ENCODE results near the gene KAT2A. TPM values are rescaled to one million over a fixed set of nuclear protein-coding genes. Genes with fewer than 3 reads are reported as not detected.
"Not testable (repeated sequence)": the region's sequence is repeated elsewhere in the genome, so short reads cannot be mapped to it uniquely, and the experiment has no call there.

Gene KAT2A
- 19.2 TPM for total RNA-seq

DNA sequence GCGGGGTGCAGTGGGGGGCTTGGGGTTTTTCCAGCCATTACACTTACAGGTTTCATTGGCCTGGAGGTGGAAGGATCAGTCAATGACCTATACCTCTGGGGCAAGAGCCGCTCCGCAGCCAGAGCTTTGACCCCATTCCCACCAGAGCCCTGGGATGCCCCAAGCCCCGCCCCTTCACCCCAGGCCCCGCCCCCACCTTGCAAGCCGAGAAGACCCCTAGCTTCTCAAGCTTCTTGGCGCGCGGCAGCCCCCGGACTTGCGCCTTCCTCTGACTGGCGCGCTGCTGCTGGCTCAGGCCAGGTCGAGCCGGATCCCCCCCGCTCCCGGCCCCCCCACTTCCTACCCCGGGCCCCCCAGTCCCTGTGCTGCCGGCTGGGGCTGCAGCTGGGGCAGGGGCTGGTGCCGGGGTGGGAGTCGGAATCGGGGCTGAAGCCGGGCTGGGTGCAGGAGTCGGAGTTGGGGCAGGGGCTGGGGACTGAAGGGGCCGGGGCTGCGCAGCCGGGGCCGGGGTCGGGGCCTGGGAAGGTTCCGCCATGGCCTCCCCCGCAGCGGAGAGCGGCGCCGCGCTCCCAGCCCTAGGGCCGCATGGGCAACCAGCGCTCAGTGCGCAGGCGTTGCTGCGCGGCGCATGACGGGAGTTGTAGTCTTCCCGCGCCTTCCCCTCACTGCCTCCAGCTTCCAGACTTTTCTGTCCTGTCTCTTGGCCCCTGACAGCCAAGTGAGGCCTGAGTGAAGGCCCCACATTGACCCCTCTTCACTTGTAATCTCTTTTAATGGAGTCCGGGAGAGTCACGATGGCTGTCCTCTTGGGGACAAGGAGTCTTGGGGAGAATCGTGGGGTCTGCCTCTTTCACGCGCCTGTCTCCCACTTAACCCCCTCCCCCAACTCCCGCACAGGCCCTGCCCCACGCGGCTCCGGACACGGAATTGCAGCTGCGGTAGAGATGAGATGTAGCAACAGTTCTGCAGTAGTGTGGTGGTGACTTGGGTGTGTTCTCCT, at the start of gene KAT2A:
TSS of gene KAT2A (minus strand) at position 598 of the 1,000 bp plus-strand sequence. CDS start at position 535, 63 bp downstream.
- DNase-seq: peak; percentile 44

GRCh38 chr17:42169351-42169750, 48.2 kb upstream of the KAT2A start:
- DNase-seq: no peak

GRCh38 chr17:42167807-42168206, 46.6 kb upstream of the KAT2A start:
- DNase-seq: no peak

GRCh38 chr17:42166196-42166763, 45.1 kb upstream of the KAT2A start:
- no peak for DNase-seq

- no peak for DNase-seq
Observed at GRCh38 chr17:42165751-42166150, 44.6 kb upstream of the KAT2A start.

- no peak for DNase-seq
Observed at GRCh38 chr17:42163696-42164407, 42.7 kb upstream of the KAT2A start.

DNA sequence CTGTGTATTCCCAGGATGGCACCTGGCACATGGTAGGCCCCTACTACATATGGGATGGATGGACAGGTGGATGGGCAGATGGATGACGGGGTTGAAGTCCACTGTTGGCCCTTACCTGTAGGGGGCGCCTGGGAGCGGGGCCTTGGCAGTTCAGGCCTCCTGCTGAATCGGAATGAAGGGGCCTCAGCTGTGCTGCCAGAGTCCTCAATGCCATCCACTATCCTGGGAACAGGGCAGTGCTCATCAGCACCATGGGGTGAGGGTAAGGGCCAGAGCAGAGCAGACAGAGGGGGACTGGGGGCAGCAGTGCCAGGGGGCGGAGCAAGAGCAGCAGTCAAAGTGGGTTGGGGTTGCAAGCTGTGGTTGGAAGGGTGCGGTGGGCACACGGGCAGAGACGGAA, 41.9 kb upstream of the KAT2A start:
- DNase-seq: no peak

DNA sequence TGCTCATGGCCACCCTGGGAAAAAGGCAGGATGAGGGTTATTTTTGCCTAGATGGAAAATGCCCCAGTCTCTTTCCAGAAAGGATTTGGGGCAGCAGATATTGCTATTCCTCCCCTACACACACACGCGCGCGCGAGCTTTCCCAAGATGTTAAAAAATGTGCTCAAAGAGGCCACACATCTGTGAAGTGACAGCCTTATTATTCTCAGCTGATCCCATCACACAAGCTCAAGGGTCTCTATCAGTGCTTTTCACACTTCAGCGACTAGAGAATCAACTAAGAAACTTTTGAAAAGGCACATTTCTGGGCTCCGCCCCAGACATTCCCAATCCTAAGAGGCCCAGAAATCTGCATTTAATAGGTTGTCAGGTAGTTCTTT, 39.4 kb upstream of the KAT2A start:
- DNase-seq: no peak

GRCh38 chr17:42159796-42160530, 38.8 kb upstream of the KAT2A start:
- DNase-seq: no peak

DNA sequence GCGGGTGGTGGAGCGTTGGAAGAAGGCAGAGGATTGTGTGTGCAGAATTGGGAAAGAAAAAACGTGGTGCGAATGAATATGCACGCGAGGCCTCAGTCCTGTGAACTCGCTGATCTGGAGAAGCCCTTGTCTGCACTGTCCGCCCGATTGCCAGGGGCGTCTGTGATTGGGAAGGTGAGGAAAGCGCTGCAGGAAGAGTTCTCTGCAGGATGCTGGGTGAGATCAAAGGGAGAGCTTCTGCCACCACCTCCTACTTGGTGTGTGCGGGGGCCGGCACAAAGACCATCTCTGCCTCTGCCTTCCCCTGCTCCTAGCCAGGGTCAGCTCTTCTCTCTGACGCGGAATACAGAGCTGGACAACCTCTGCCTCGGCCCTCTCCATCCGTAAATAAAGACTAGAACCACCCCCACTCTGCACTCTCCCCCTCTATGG, 34.5 kb upstream of the KAT2A start:
- no peak for DNase-seq

- DNase-seq: no peak
Observed at GRCh38 chr17:42153919-42154742, 33.0 kb upstream of the KAT2A start.

DNA sequence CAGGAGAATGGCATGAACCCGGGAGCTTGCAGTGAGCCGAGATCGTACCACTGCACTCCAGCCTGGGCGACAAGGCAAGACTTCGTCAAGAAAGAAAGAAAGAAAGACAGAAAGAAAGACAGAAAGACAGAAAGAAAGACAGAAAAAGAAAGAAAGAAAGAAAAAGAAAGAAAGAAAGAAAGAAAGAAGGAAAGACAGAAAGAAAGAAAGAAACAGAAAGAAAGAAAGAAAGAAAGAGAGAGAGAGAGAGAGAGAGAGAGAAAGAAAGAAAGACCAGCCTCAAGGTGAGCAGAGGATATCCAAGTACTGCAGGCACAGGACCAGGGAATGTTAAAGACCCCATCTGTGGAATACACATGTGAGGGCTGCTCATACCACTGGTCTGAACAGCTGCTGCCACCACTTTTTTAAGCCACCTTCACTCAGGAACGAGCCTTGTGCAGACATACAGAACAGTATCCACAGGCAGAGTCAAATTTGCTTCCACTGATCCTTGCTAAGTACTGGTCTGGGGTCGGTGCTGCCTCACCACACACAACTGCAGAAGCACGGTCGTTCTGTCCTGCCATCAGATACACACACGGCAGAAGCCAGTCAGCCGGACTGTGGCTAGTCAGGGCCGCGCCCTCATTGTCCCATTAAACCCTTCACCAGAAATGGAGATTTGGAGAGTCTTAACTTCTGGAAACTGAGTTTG, 25.9 kb upstream of the KAT2A start:
- DNase-seq: no peak

DNA sequence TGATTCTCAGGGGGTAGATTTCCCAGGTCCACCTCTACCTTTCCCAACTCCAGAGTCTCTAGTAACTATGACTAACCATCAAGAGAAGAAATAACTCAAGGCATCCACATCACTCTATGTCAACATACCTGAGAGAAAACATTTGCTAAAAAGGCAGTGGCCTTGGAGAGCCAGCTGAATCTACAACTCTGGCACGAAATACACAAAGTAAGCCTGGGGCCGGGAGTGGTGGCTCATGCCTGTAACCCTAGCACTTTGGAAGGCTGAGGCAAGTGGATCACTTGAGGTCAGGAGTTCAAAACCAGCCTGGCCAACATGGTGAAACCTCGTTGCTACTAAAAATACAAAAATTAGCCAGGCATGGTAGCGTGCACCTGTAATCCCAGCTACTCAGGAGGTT, 22.0 kb upstream of the KAT2A start:
- DNase-seq: not testable (repeated sequence)

DNA sequence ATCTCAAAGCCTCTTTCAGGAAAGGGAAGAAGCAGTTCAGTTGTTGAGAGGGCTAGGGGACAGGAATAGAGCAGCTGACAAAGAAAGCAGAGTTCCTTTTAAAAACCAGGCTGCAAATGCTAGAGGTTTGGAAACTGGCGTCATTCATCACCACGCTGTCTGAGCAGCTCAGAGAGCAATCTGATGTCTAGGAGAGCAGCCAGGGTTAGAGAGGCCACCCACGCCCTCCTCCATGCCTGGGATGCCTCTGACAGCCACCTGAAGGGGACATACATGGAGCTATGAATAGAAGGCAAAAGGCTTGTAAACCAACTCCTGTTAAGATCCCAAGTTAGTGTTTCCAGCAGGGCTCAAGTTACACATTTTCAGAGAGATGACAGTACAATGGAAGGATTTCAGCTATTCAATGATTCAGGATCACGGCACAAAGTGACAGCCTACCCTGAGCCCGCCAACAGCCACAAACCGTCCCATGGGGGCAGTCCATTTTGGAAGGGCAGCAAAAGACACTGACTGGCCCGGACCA, 21.3 kb upstream of the KAT2A start:
- no peak for DNase-seq

DNA sequence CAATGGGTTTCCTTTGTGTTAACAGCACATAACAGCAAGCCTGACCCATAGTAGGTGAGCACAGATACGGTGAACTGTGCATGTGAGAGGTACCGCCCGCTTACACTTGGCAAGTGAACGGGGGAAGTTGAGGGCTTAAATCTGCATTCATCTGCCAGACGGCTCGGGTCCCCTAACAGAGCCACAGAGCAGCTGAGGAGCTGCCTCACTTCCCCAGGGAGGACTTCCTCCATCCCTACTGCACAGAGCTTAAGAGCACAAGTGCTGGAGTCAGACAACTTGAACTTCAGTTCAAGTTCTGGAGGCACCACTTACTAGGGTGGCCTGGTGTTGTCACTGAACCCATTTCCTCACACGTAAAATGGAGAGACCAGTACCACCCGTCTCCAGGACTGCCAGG, 20.2 kb upstream of the KAT2A start:
- DNase-seq: no peak

DNA sequence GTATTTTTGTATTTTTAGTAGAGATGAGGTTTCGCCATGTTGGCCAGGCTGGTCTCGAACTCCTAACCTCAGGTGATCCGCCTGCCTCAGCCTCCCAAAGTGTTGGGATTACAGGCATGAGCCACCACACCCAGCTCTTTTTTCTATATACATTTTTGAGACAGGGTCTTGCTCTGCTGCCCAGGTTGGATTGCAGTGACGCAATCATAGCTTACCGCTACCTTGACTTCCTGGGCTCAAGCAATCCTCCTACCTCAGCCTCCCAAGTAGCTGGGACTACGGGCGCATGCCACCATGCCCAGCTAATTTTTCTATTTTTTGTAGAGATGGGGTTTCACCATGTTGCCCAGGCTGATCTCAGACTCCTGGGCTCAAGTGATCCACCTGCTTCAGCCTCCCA, 19.5 kb upstream of the KAT2A start:
- not testable (repeated sequence) for DNase-seq

GRCh38 chr17:42138749-42139492, 17.8 kb upstream of the KAT2A start:
- no peak for DNase-seq

- no peak for DNase-seq
Observed at GRCh38 chr17:42136654-42137051, 15.5 kb upstream of the KAT2A start.

Data from skin of body (tissue), 2 donors.